ENCODE data around the gene LIPC.

DNA sequence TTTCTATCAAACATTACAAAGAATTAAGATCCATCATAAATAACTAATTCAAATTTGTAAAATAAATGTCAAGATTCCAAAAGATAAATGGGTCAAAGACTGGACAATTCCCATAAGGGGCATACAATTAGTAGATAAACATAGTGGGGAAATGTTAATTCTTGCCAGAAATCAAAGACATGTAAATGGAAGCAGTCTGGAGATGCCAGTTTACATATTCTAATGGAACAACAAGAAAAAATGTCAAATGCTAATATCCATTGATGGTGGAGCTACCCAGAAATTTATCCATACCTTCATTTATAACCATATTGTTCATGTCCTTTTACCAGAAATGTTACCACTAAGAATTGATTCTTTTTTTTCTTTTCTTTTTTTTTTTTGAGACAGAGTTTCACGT, 13.7 kb upstream of the LIPC start:
- TF ChIP-seq GATA3 (IDR thresholded peaks at IDR 0.05; ENCODE audit: low read depth, low read length) (no peak), GATA2 (IDR thresholded peaks at IDR 0.05; ENCODE audit: low read depth, low read length) (no peak)
